ENCODE measurements around the gene ECSIT.

GRCh38 chr19:11480715-11481533 is 48.0 kb downstream of the ECSIT start, which contains the start of gene ELAVL3:
- no peak for TF ChIP-seq CTCF (IDR thresholded peaks at IDR 0.05)
- no peak for TF ChIP-seq POLR2A (IDR thresholded peaks at IDR 0.05)
- TF ChIP-seq EP300 (IDR thresholded peaks at IDR 0.05): no peak
